Measurements from ENCODE around the gene FLNC. TPM values are rescaled to one million over a fixed set of nuclear protein-coding genes. Genes with fewer than 3 reads are reported as not detected.

The FLNC gene
- total RNA-seq, 4 donors from 2014 or later: 3.0 to 27.3 (median 7.5) TPM

DNA sequence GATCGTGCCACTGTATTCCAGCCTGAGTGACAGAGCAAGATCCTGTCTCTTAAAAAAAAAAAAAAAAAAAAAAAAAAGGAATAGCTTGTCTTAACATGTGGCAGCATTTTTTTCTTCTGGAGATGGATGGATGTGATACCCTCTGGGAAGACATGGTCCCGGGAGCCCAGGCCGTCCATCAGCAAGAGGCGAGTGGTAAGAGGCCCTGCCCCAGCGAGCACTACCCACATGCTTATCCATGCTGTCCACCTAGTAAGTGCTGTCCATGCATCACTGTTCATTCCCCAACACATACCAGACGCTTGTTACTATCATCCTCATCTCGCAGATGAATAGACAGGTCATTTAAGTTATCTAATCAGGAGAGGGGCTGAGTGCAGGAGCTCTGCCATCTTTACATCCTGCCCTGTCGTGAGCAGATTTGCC lies 45.3 kb downstream of the FLNC start:
- Histone ChIP-seq H3K27me3 (no peaks in the 10 kb centered on the region), H3K4me3 (no peak overlapping the region), H3K36me3 (no peaks in the 10 kb centered on the region), H3K4me1 (peaks cover 0 to 21% (median 4%) of the 10 kb centered on the region in 3 donors), H3K27ac (no peak overlapping the region), H3K9me3 (no peaks in the 10 kb centered on the region)
- TF ChIP-seq, protein P1, sequence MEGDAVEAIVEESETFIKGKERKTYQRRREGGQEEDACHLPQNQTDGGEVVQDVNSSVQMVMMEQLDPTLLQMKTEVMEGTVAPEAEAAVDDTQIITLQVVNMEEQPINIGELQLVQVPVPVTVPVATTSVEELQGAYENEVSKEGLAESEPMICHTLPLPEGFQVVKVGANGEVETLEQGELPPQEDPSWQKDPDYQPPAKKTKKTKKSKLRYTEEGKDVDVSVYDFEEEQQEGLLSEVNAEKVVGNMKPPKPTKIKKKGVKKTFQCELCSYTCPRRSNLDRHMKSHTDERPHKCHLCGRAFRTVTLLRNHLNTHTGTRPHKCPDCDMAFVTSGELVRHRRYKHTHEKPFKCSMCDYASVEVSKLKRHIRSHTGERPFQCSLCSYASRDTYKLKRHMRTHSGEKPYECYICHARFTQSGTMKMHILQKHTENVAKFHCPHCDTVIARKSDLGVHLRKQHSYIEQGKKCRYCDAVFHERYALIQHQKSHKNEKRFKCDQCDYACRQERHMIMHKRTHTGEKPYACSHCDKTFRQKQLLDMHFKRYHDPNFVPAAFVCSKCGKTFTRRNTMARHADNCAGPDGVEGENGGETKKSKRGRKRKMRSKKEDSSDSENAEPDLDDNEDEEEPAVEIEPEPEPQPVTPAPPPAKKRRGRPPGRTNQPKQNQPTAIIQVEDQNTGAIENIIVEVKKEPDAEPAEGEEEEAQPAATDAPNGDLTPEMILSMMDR (IDR thresholded peaks at IDR 0.05): no peak
- TF ChIP-seq POLR2A (IDR thresholded peaks at IDR 0.05): no peak
- no peak for DNase-seq
- 61 to 69% methylated on average over 8 of the region's 8 CpGs for WGBS, 2 donors
- intact Hi-C loops (cut with DNase I): no loop called here

DNA sequence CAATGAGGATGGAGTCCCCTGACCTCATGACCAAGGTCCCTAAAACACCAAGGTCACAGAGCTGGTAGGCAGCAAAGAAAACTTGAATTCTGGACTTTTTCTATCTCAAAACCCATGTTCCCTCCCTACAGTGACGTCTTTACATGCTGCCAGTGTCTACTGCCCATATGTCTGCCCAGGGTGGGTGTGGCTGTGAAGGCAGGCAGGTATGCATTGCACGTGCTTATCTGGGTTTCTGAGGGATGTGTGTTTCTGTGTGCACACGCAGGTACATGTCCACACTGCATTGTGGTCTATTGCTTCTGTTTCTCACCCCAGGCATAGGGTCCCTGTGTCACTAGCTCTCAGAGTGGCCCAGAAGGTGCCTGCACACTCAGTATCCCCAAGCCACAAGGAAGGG lies 45.9 kb downstream of the FLNC start:
- intact Hi-C loops (cut with DNase I): no loop called here
- no peak for DNase-seq

DNA sequence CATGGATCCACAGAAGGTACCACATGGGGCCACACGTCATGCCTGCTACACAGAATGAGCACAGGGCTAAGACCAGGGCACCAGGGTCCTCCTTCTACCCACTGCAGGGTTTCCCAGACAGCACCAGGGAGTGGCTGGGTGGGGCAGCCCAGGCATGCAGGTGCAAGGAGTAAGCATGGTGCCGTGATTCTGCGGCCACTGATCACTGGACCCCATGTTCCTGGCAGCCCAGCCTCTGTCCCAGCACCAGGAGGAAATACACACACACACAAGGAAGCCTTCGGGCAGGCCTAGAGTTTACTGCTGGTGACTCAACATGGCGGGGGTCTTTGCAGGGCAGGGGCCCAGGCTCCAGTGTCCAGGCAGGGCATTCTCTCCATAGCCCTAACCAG lies 46.4 kb downstream of the FLNC start:
- no peak for DNase-seq
- intact Hi-C loops (cut with DNase I): no loop called here
- 73% methylated on average over 2 of the region's 5 CpGs; no CpG with 5 or more reads in 1 of the 2 donors for WGBS, 2 donors

More for the DNA sequence above, 45.9 kb downstream of the FLNC start:
- Histone ChIP-seq H3K27me3 (no peaks in the 10 kb centered on the region), H3K9me3 (no peaks in the 10 kb centered on the region), H3K4me3 (no peak overlapping the region), H3K36me3 (no peaks in the 10 kb centered on the region), H3K4me1 (peaks cover 0 to 18% (median 4%) of the 10 kb centered on the region in 3 donors), H3K27ac (no peak overlapping the region)
- 21 to 49% methylated on average over 2 to 3 of the region's 3 CpGs for WGBS, 2 donors
- TF ChIP-seq, protein P1 (IDR thresholded peaks at IDR 0.05): no peak
- TF ChIP-seq POLR2A (IDR thresholded peaks at IDR 0.05): no peak

GRCh38 chr7:128876978-128877755 lies 47.0 kb downstream of the FLNC start:
- Histone ChIP-seq H3K4me3 (no peak overlapping the region), H3K27ac (no peak overlapping the region), H3K4me1 (peaks cover 0 to 18% (median 4%) of the 10 kb centered on the region in 3 donors), H3K9me3 (no peaks in the 10 kb centered on the region), H3K36me3 (no peaks in the 10 kb centered on the region), H3K27me3 (no peaks in the 10 kb centered on the region)
- TF ChIP-seq, protein P1 (IDR thresholded peaks at IDR 0.05): no peak
- no peak for TF ChIP-seq POLR2A (IDR thresholded peaks at IDR 0.05)
- DNase-seq: no peak
- 20 to 100% methylated on average over 1 of the region's 32 CpGs for WGBS, 2 donors
- intact Hi-C loops (cut with DNase I): no loop called here

More for the DNA sequence above, 46.4 kb downstream of the FLNC start:
- Histone ChIP-seq H3K4me3 (no peak overlapping the region), H3K9me3 (no peaks in the 10 kb centered on the region), H3K36me3 (no peaks in the 10 kb centered on the region), H3K4me1 (peaks cover 0 to 18% (median 4%) of the 10 kb centered on the region in 3 donors), H3K27me3 (no peaks in the 10 kb centered on the region), H3K27ac (no peak overlapping the region)
- TF ChIP-seq POLR2A (IDR thresholded peaks at IDR 0.05): no peak
- TF ChIP-seq, protein P1 (IDR thresholded peaks at IDR 0.05): no peak

- no peak for DNase-seq
- Histone ChIP-seq H3K36me3 (no peaks in the 10 kb centered on the region), H3K9me3 (no peaks in the 10 kb centered on the region), H3K4me3 (no peak overlapping the region), H3K4me1 (peaks cover 0 to 18% (median 4%) of the 10 kb centered on the region in 3 donors), H3K27me3 (no peaks in the 10 kb centered on the region), H3K27ac (no peak overlapping the region)
- intact Hi-C loops (cut with DNase I): no loop called here
- no peak for TF ChIP-seq POLR2A (IDR thresholded peaks at IDR 0.05)
- TF ChIP-seq, protein P1 (IDR thresholded peaks at IDR 0.05): no peak
- WGBS, 2 donors: 57 to 71% methylated on average over 1 of the region's 4 CpGs
Measured at GRCh38 chr7:128877756-128878120, 47.5 kb downstream of the FLNC start.

Data from esophagus squamous epithelium (tissue), 5 donors.